Gastroesophageal sphincter (tissue), 4 donors: Measurements from ENCODE around the gene ANK2. TPM values are rescaled to one million over a fixed set of nuclear protein-coding genes. Genes with fewer than 3 reads are reported as not detected.

ENCODE experiments used
- ATAC-seq: fragments of 150-250 bp; one replicate; pipeline ENCODE4 v1.9.1; 2016; ENCODE audit warnings: mild to moderate bottlenecking, moderate library complexity
- H3K27ac ChIP-seq, 4 donors: fragments of 200-600 bp; sonication (generic) in 3 of 4; 1 replicate in 3 of 4; 2 replicates in 1 of 4; pipeline ENCODE4 v1.5.1; 2016 to 2019
- H3K27me3 ChIP-seq: fragments of 200-600 bp; sonication (generic); one replicate; pipeline ENCODE4 v1.5.1; 2019
- H3K36me3 ChIP-seq, 2 donors: fragments of 200-600 bp; sonication (generic); one replicate each; pipeline ENCODE4 v1.5.1; 2019; ENCODE audit warnings: control low read depth in 1 of 2
- H3K4me1 ChIP-seq, 3 donors: fragments of 200-600 bp; sonication (generic); 1 replicate in 2 of 3; 2 replicates in 1 of 3; pipeline ENCODE4 v1.5.1; 2016 to 2019; ENCODE audit warnings: control low read depth in 2 of 3
- H3K4me3 ChIP-seq, 2 donors: fragments of 200-600 bp; sonication (generic); one replicate each; pipeline ENCODE4 v1.5.1; 2019; ENCODE audit warnings: mild to moderate bottlenecking in 1 of 2, moderate library complexity in 1 of 2
- H3K9me3 ChIP-seq, 3 donors: fragments of 200-600 bp; sonication (generic); one replicate each; pipeline ENCODE4 v1.5.1; 2017 to 2019; ENCODE audit warnings: control low read depth in 2 of 3
- EP300 ChIP-seq: sonication (generic); formaldehyde crosslinking; IDR thresholded peaks from one replicate; pipeline ENCODE4 v1.6.1; 2017; ENCODE audit warnings: antibody characterized with exemption, mild to moderate bottlenecking
- POLR2A ChIP-seq, 2 donors: fragments of 450-650 bp; IDR thresholded peaks; one replicate each; pipeline ENCODE4 v1.6.1; 2017; ENCODE audit warnings: antibody characterized with exemption in 2 of 2, mild to moderate bottlenecking in 2 of 2, moderate library complexity in 1 of 2
- POLR2AphosphoS5 ChIP-seq: sonication (generic); formaldehyde crosslinking; IDR thresholded peaks from one replicate; pipeline ENCODE4 v1.6.1; 2017; ENCODE audit warnings: antibody characterized with exemption
- WGBS, 2 donors: methylation state at CpG; one replicate each; pipeline ENCODE4 v1.1.5; 2018; ENCODE audit warnings: low coverage in 1 of 2; 5-methylcytosine and 5-hydroxymethylcytosine counted together
- total RNA-seq, 4 donors: library from RNA; depleted of rRNA; stranded (reverse); fragments of >200 nt; gene quantifications; one replicate each; pipeline ENCODE4 v1.1.0, GENCODE V29; 2016
- TF ChIP-seq, protein P1 (sequence below), 4 experiments: fragments of 200-600 bp in 2 of 4; fragments of 450-650 bp in 2 of 4; sonication (generic) in 1 of 4; IDR thresholded peaks; one replicate each; pipeline ENCODE4 v1.5.1; 2017 to 2019; ENCODE audit warnings: antibody characterized with exemption in 4 of 4, mild to moderate bottlenecking in 2 of 4, moderate library complexity in 2 of 4

The ANK2 gene
- total RNA-seq, 4 donors from 2014 or later, result 84.9 to 104 (median 91.5) TPM

- Histone ChIP-seq H3K4me3 (no peak overlapping the region), H3K9me3 (no peaks in the 10 kb centered on the region), H3K4me1 (no peaks in the 10 kb centered on the region), H3K27ac (no peak overlapping the region), H3K27me3 (no peaks in the 10 kb centered on the region), H3K36me3 (peaks cover 0 to 35% of the 10 kb centered on the region in 2 donors)
- TF ChIP-seq POLR2A (IDR thresholded peaks at IDR 0.05), result no peak
- TF ChIP-seq, protein P1, sequence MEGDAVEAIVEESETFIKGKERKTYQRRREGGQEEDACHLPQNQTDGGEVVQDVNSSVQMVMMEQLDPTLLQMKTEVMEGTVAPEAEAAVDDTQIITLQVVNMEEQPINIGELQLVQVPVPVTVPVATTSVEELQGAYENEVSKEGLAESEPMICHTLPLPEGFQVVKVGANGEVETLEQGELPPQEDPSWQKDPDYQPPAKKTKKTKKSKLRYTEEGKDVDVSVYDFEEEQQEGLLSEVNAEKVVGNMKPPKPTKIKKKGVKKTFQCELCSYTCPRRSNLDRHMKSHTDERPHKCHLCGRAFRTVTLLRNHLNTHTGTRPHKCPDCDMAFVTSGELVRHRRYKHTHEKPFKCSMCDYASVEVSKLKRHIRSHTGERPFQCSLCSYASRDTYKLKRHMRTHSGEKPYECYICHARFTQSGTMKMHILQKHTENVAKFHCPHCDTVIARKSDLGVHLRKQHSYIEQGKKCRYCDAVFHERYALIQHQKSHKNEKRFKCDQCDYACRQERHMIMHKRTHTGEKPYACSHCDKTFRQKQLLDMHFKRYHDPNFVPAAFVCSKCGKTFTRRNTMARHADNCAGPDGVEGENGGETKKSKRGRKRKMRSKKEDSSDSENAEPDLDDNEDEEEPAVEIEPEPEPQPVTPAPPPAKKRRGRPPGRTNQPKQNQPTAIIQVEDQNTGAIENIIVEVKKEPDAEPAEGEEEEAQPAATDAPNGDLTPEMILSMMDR (IDR thresholded peaks at IDR 0.05), result no peak
- no peak for TF ChIP-seq POLR2AphosphoS5
- no peak for TF ChIP-seq EP300
- ATAC-seq, result no peak
- 71 to 82% methylated on average over 4 of the region's 4 CpGs for WGBS, 2 donors
These were observed 300.0 kb downstream of the ANK2 start for GRCh38 chr4:113349430-113349829.

- Histone ChIP-seq H3K4me3 (no peak overlapping the region), H3K9me3 (no peaks in the 10 kb centered on the region), H3K27me3 (no peaks in the 10 kb centered on the region), H3K36me3 (peaks cover 0 to 31% of the 10 kb centered on the region in 2 donors), H3K4me1 (no peaks in the 10 kb centered on the region), H3K27ac (no peak overlapping the region)
- TF ChIP-seq, protein P1 (IDR thresholded peaks at IDR 0.05), result no peak
- no peak for TF ChIP-seq POLR2AphosphoS5
- ATAC-seq, result no peak
These were observed 301.1 kb downstream of the ANK2 start for GRCh38 chr4:113350576-113350975.

GRCh38 chr4:113355550-113356371 is 306.3 kb downstream of the ANK2 start:
- no peak overlapping the region for H3K4me3 ChIP-seq
- TF ChIP-seq POLR2AphosphoS5 (no peak), EP300 (no peak), POLR2A (IDR thresholded peaks at IDR 0.05) (no peak)
- TF ChIP-seq, protein P1 (IDR thresholded peaks at IDR 0.05), result no peak

DNA sequence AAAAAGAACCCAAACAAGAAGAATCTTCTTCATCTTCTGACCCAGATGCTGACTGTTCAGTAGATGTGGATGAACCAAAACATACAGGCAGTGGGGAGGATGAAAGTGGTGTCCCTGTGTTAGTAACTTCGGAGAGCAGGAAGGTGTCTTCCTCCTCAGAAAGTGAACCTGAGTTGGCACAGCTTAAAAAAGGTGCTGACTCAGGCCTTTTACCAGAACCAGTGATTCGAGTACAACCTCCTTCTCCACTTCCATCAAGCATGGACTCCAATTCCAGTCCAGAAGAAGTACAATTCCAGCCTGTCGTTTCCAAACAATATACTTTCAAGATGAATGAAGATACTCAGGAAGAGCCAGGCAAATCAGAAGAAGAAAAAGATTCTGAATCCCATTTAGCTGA is 307.0 kb downstream of the ANK2 start:
- TF ChIP-seq POLR2AphosphoS5 (no peak), EP300 (no peak), POLR2A (IDR thresholded peaks at IDR 0.05) (no peak)
- TF ChIP-seq, protein P1 (IDR thresholded peaks at IDR 0.05), result no peak
- ATAC-seq, result no peak
- H3K27ac ChIP-seq, result no peak overlapping the region
- no peak overlapping the region for H3K4me3 ChIP-seq
- 100% methylated on average over 3 of the region's 3 CpGs; no CpG with 5 or more reads in 1 of the 2 donors for WGBS, 2 donors
- no peaks in the 10 kb centered on the region for H3K27me3 ChIP-seq
- H3K36me3 ChIP-seq, result peaks cover 0 to 26% of the 10 kb centered on the region in 2 donors
- H3K4me1 ChIP-seq, result no peaks in the 10 kb centered on the region
- H3K9me3 ChIP-seq, result no peaks in the 10 kb centered on the region

More at GRCh38 chr4:113355550-113356371, 306.3 kb downstream of the ANK2 start:
- Histone ChIP-seq H3K36me3 (peaks cover 0 to 24% of the 10 kb centered on the region in 2 donors), H3K27ac (peak overlapping the region in 1 of 4 donors; percentile 15), H3K27me3 (no peaks in the 10 kb centered on the region), H3K9me3 (no peaks in the 10 kb centered on the region), H3K4me1 (no peaks in the 10 kb centered on the region)
- WGBS, 2 donors, result 42 to 90% methylated on average over 2 to 5 of the region's 13 CpGs
- ATAC-seq, result peak; percentile 48

DNA sequence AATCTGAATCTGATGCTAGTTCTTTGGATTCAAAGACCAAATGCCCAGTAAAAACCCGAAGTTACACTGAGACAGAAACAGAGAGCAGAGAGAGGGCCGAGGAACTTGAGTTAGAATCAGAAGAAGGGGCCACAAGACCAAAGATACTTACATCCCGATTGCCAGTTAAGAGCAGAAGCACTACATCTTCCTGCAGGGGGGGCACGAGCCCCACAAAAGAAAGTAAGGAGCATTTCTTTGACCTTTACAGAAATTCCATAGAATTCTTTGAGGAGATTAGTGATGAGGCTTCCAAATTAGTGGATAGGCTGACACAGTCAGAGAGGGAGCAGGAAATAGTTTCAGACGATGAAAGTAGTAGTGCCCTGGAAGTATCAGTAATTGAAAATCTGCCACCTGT is 309.3 kb downstream of the ANK2 start:
- Histone ChIP-seq H3K4me3 (no peak overlapping the region), H3K36me3 (peaks cover 0 to 27% of the 10 kb centered on the region in 2 donors), H3K27ac (no peak overlapping the region), H3K9me3 (no peaks in the 10 kb centered on the region), H3K27me3 (no peaks in the 10 kb centered on the region), H3K4me1 (no peaks in the 10 kb centered on the region)
- ATAC-seq, result no peak
- no peak for TF ChIP-seq POLR2AphosphoS5
- 79 to 85% methylated on average over 3 to 4 of the region's 5 CpGs for WGBS, 2 donors
